DND-41 (cell line): ENCODE data around the gene NDE1.
A peak's percentile ranks its signal among the peaks of the same experiment; 100 is the strongest.

Source experiments
- ATAC-seq: fragments of 200-7000 bp; cut with Tn5 transposase; 3 replicates; pipeline ENCODE4 v1.9.1; 2021; ENCODE audit warnings: low read depth; ENCODE audit not compliant: insufficient read depth
- DNase-seq: peaks from one replicate; pipeline ENCODE4 v3.0.0-alpha.2; 2020
- H2AFZ ChIP-seq: 2 replicates; pipeline ENCODE4 v1.6.0; 2012; ENCODE audit warnings: low read depth, low read length
- H3K27ac ChIP-seq: 2 replicates; pipeline ENCODE4 v1.5.1; 2012; ENCODE audit warnings: low read length, inconsistent platforms
- H3K27me3 ChIP-seq: fragments of 200-600 bp; sonication (generic); 2 replicates; pipeline ENCODE4 v1.6.0; 2012; ENCODE audit warnings: low read length, mild to moderate bottlenecking, inconsistent platforms; ENCODE audit not compliant: insufficient read depth, poor library complexity
- H3K36me3 ChIP-seq: 2 replicates; pipeline ENCODE4 v1.5.1; 2012; ENCODE audit warnings: low read length, inconsistent platforms; ENCODE audit not compliant: insufficient read depth
- H3K4me1 ChIP-seq: 2 replicates; pipeline ENCODE4 v1.5.1; 2012; ENCODE audit warnings: mild to moderate bottlenecking, low read length; ENCODE audit not compliant: insufficient read depth
- H3K4me2 ChIP-seq: 2 replicates; pipeline ENCODE4 v1.6.0; 2012; ENCODE audit warnings: mild to moderate bottlenecking, moderate library complexity, low read length, inconsistent platforms; ENCODE audit not compliant: insufficient read depth
- H3K4me3 ChIP-seq, 2 experiments: fragments of 200-600 bp in 1 of 2; shearing (Covaris generic) in 1 of 2; 2 replicates each; pipeline ENCODE4 v1.5.1; 2012 to 2016; ENCODE audit warnings: inconsistent platforms in 2 of 2, low read length in 2 of 2, mild to moderate bottlenecking in 2 of 2, low read depth in 1 of 2, moderate library complexity in 1 of 2
- H3K79me2 ChIP-seq: 2 replicates; pipeline ENCODE4 v1.6.0; 2012; ENCODE audit warnings: low read length, inconsistent platforms; ENCODE audit not compliant: insufficient read depth
- H3K9ac ChIP-seq: 2 replicates; pipeline ENCODE4 v1.6.0; 2012; ENCODE audit warnings: low read depth, mild to moderate bottlenecking, inconsistent platforms, low read length, moderate library complexity
- H3K9me3 ChIP-seq: 2 replicates; pipeline ENCODE4 v1.5.1; 2012; ENCODE audit warnings: low read length, moderate library complexity, mild to moderate bottlenecking, inconsistent platforms; ENCODE audit not compliant: insufficient read depth, severe bottlenecking
- H4K20me1 ChIP-seq: 2 replicates; pipeline ENCODE4 v1.6.0; 2012; ENCODE audit warnings: low read length; ENCODE audit not compliant: insufficient read depth
- EZH2 ChIP-seq: IDR thresholded peaks from 3 replicates; pipeline ENCODE4 v1.6.1; 2012; ENCODE audit warnings: borderline replicate concordance, low read depth, mild to moderate bottlenecking, moderate library complexity, low read length, inconsistent platforms; ENCODE audit not compliant: severe bottlenecking
- TF ChIP-seq, protein P1 (sequence below): IDR thresholded peaks from 2 replicates; pipeline ENCODE4 v1.5.1; 2012; ENCODE audit warnings: borderline replicate concordance, low read length, moderate library complexity, mild to moderate bottlenecking; ENCODE audit not compliant: poor library complexity, severe bottlenecking; ENCODE audit errors: extremely low read depth

NDE1 gene

GRCh38 chr16:15676506-15676905, 26.5 kb downstream of the NDE1 start:
- Histone ChIP-seq H4K20me1 (no peaks in the 10 kb centered on the region), H3K79me2 (peaks cover 40% of the 10 kb centered on the region), H3K4me3 (no peak overlapping the region), H3K27me3 (no peaks in the 10 kb centered on the region), H2AFZ (no peak overlapping the region), H3K36me3 (peaks cover 72% of the 10 kb centered on the region), H3K27ac (no peak overlapping the region), H3K4me2 (no peak overlapping the region), H3K4me1 (peaks cover 23% of the 10 kb centered on the region), H3K9ac (no peak overlapping the region), H3K9me3 (no peaks in the 10 kb centered on the region)
- no peak for ATAC-seq
- DNase-seq = no peak
- TF ChIP-seq EZH2 = no peak
- TF ChIP-seq, protein P1, sequence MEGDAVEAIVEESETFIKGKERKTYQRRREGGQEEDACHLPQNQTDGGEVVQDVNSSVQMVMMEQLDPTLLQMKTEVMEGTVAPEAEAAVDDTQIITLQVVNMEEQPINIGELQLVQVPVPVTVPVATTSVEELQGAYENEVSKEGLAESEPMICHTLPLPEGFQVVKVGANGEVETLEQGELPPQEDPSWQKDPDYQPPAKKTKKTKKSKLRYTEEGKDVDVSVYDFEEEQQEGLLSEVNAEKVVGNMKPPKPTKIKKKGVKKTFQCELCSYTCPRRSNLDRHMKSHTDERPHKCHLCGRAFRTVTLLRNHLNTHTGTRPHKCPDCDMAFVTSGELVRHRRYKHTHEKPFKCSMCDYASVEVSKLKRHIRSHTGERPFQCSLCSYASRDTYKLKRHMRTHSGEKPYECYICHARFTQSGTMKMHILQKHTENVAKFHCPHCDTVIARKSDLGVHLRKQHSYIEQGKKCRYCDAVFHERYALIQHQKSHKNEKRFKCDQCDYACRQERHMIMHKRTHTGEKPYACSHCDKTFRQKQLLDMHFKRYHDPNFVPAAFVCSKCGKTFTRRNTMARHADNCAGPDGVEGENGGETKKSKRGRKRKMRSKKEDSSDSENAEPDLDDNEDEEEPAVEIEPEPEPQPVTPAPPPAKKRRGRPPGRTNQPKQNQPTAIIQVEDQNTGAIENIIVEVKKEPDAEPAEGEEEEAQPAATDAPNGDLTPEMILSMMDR = no peak

- Histone ChIP-seq H3K4me2 (no peak overlapping the region), H2AFZ (no peak overlapping the region), H3K9me3 (no peaks in the 10 kb centered on the region), H3K27ac (no peak overlapping the region), H3K4me3 (no peak overlapping the region), H3K9ac (no peak overlapping the region), H4K20me1 (no peaks in the 10 kb centered on the region), H3K27me3 (no peaks in the 10 kb centered on the region), H3K4me1 (peaks cover 14% of the 10 kb centered on the region), H3K79me2 (peaks cover 48% of the 10 kb centered on the region), H3K36me3 (peaks cover 77% of the 10 kb centered on the region)
- ATAC-seq (no peak), DNase-seq (no peak)
- no peak for TF ChIP-seq EZH2
- TF ChIP-seq, protein P1 = no peak
Measured at GRCh38 chr16:15677447-15677846, 27.4 kb downstream of the NDE1 start.

DNA sequence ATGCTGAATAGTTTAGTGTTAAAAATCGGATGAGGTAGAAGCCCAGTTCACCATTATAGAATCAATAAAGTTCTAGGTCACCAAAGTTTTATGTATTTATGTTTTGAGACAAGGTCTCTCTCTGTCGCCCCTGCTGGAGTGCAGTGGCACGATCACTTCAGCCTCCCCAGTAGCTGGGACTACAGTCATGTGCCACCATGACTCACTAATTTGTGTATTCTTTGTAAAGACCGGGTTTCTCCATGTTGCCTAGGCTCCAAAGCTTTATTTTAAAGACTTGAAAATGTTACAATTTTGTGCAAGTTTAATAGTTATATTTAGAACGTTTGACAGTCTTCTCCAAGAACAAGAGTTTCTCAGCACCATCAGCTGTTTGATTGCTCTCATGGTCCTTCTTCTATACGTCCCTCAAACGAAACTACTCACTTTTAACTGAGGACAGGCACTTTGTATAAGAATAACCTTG, 32.1 kb downstream of the NDE1 start:
- no peak overlapping the region for H3K9ac ChIP-seq
- peaks cover 22% of the 10 kb centered on the region for H3K79me2 ChIP-seq
- H3K27ac ChIP-seq = no peak overlapping the region
- TF ChIP-seq EZH2 = no peak
- TF ChIP-seq, protein P1 = peak; percentile 47
- no peaks in the 10 kb centered on the region for H3K27me3 ChIP-seq
- no peak overlapping the region for H2AFZ ChIP-seq
- H3K4me2 ChIP-seq = no peak overlapping the region
- DNase-seq (no peak), ATAC-seq (peak; percentile 59; the same call in 1 of the 3 replicates)
- H3K4me1 ChIP-seq = no peaks in the 10 kb centered on the region
- H3K9me3 ChIP-seq = no peaks in the 10 kb centered on the region
- H4K20me1 ChIP-seq = 0 out of 2 replicates have a peak, but pooled peaks cover 2% of the 10 kb centered on the region
- H3K36me3 ChIP-seq = peaks cover 84% of the 10 kb centered on the region
- H3K4me3 ChIP-seq = no peak overlapping the region

DNA sequence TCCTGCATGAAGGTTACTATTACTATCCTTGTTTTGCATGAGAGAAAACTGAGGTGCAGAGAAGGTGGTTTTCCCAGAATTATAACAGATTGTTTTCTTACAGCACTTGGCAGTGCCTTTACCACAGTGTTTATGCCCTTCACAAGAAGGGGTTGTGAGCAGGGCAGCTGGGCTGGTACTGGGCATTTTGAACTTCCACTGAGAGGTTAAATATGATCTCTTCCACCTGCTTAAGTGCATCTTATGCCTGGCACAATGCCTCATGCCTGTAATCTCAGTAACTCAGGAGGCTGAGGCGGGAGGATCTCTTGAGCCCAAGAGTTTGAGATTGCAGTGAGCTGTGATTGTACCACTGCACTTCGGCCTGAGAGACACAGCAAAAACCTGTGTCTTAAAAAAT, 36.2 kb downstream of the NDE1 start:
- no peak overlapping the region for H3K4me3 ChIP-seq
- DNase-seq (no peak), ATAC-seq (no peak)
- peaks cover 16% of the 10 kb centered on the region for H3K79me2 ChIP-seq
- no peaks in the 10 kb centered on the region for H3K27me3 ChIP-seq
- no peaks in the 10 kb centered on the region for H3K4me1 ChIP-seq
- no peaks in the 10 kb centered on the region for H3K9me3 ChIP-seq
- no peak overlapping the region for H3K9ac ChIP-seq
- H3K27ac ChIP-seq = no peak overlapping the region
- H3K36me3 ChIP-seq = peaks cover 95% of the 10 kb centered on the region
- TF ChIP-seq, protein P1 = no peak
- no peak for TF ChIP-seq EZH2
- no peak overlapping the region for H3K4me2 ChIP-seq
- H4K20me1 ChIP-seq = 0 out of 2 replicates have a peak, but pooled peaks cover 5% of the 10 kb centered on the region
- H2AFZ ChIP-seq = no peak overlapping the region
